ENCODE data around the gene PPFIA3.
"Not testable (repeated sequence)": the region's sequence is repeated elsewhere in the genome, so short reads cannot be mapped to it uniquely, and the experiment has no call there.

Gene PPFIA3

GRCh38 chr19:49119411-49120324 is at the start of gene PPFIA3:
Gene PPFIA3, plus strand, starts transcription at chr19:49119544. Its CDS starts 8,330 bp downstream, at chr19:49127874.
- DNase-seq: no peak

GRCh38 chr19:49070416-49070815 is 48.9 kb upstream of the PPFIA3 start:
- DNase-seq: no peak

- DNase-seq: no peak
These were observed 47.3 kb upstream of the PPFIA3 start for GRCh38 chr19:49071860-49072547.

GRCh38 chr19:49073514-49074378 is 45.6 kb upstream of the PPFIA3 start:
- DNase-seq: no peak

GRCh38 chr19:49074869-49075268 is 44.5 kb upstream of the PPFIA3 start:
- DNase-seq: not testable (repeated sequence)

- DNase-seq: no peak
These were observed 39.0 kb upstream of the PPFIA3 start for GRCh38 chr19:49080392-49080791.

- no peak for DNase-seq
These were observed 38.1 kb upstream of the PPFIA3 start for GRCh38 chr19:49081273-49081672.

- no peak for DNase-seq
These were observed 34.9 kb upstream of the PPFIA3 start for GRCh38 chr19:49084206-49085019.

GRCh38 chr19:49085020-49085867 is 34.1 kb upstream of the PPFIA3 start, which contains the start of gene SNRNP70:
Gene SNRNP70, plus strand, starts transcription at chr19:49085451. Its CDS starts 964 bp downstream, at chr19:49086415.
- DNase-seq: peak; percentile 99

- no peak for DNase-seq
These were observed 33.5 kb upstream of the PPFIA3 start for GRCh38 chr19:49085868-49086232.

GRCh38 chr19:49086296-49086695 is 33.0 kb upstream of the PPFIA3 start:
- no peak for DNase-seq

- DNase-seq: no peak
These were observed 27.8 kb upstream of the PPFIA3 start for GRCh38 chr19:49091391-49092038.

GRCh38 chr19:49092686-49093085 is 26.7 kb upstream of the PPFIA3 start:
- no peak for DNase-seq

- DNase-seq: no peak
These were observed 24.6 kb upstream of the PPFIA3 start for GRCh38 chr19:49094505-49095482.

GRCh38 chr19:49097453-49098288 is 21.7 kb upstream of the PPFIA3 start:
- peak; percentile 22 for DNase-seq

- no peak for DNase-seq
These were observed 20.5 kb upstream of the PPFIA3 start for GRCh38 chr19:49098795-49099194.

GRCh38 chr19:49101160-49101559 is 18.2 kb upstream of the PPFIA3 start:
- no peak for DNase-seq

GRCh38 chr19:49102303-49102702 is 17.0 kb upstream of the PPFIA3 start:
- DNase-seq: no peak

All from NK-92 treated with Interleukin-12 subunit alpha and Interleukin-12 subunit beta, amount 100 ng/mL, for 24 hours (cell line).